Measurements from ENCODE around the gene TBC1D22A. TPM values are rescaled to one million over a fixed set of nuclear protein-coding genes. Genes with fewer than 3 reads are reported as not detected.

The TBC1D22A gene
- total RNA-seq, 4 donors from 2014 or later, result 15.6 to 21.7 (median 20.5) TPM

DNA sequence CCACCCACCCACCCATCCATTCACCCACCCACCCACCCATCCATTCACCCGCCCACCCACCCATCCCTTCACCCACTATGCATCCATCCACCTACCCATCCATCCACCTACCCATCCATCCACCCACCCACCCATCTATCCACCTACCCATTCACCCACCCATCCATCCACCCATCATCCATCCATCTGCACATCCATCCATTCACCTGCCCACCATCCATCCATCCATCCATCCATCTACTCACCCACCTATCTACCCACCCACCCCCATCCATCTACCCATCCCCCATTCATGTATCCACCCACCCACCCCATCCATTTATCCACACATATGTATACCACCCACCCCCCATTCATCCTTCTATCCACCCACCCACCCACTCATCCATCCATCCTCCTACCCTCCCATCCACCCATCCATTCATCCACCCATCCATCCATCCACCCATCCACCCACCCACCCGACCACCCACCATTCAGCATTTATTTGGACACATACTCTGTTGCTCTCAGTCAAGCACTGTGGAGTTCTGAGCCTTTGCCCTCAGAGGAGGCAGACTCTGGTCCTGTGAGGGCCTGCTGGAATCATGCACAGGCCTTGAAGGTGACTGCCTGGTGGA, 380.1 kb downstream of the TBC1D22A start:
- H3K27me3 ChIP-seq, result no peaks in the 10 kb centered on the region
- DNase-seq, result no peak
- peaks cover 15 to 35% (median 21%) of the 10 kb centered on the region in 3 donors for H3K4me1 ChIP-seq
- WGBS, 2 donors, result 60% methylated on average over 1 of the region's 2 CpGs; no CpG with 5 or more reads in 1 of the 2 donors
- intact Hi-C loops (cut with DNase I), result no loop called here
- peak overlapping the region in 3 of 4 donors; percentile 51 to 85 (median 81) for H3K27ac ChIP-seq
- H3K4me3 ChIP-seq, result no peak overlapping the region
- no peaks in the 10 kb centered on the region for H3K9me3 ChIP-seq
- TF ChIP-seq POLR2A (IDR thresholded peaks at IDR 0.05), result no peak
- TF ChIP-seq, protein P1, sequence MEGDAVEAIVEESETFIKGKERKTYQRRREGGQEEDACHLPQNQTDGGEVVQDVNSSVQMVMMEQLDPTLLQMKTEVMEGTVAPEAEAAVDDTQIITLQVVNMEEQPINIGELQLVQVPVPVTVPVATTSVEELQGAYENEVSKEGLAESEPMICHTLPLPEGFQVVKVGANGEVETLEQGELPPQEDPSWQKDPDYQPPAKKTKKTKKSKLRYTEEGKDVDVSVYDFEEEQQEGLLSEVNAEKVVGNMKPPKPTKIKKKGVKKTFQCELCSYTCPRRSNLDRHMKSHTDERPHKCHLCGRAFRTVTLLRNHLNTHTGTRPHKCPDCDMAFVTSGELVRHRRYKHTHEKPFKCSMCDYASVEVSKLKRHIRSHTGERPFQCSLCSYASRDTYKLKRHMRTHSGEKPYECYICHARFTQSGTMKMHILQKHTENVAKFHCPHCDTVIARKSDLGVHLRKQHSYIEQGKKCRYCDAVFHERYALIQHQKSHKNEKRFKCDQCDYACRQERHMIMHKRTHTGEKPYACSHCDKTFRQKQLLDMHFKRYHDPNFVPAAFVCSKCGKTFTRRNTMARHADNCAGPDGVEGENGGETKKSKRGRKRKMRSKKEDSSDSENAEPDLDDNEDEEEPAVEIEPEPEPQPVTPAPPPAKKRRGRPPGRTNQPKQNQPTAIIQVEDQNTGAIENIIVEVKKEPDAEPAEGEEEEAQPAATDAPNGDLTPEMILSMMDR (IDR thresholded peaks at IDR 0.05), result no peak
- H3K36me3 ChIP-seq, result peaks cover 0 to 12% (median 0%) of the 10 kb centered on the region in 3 donors

DNA sequence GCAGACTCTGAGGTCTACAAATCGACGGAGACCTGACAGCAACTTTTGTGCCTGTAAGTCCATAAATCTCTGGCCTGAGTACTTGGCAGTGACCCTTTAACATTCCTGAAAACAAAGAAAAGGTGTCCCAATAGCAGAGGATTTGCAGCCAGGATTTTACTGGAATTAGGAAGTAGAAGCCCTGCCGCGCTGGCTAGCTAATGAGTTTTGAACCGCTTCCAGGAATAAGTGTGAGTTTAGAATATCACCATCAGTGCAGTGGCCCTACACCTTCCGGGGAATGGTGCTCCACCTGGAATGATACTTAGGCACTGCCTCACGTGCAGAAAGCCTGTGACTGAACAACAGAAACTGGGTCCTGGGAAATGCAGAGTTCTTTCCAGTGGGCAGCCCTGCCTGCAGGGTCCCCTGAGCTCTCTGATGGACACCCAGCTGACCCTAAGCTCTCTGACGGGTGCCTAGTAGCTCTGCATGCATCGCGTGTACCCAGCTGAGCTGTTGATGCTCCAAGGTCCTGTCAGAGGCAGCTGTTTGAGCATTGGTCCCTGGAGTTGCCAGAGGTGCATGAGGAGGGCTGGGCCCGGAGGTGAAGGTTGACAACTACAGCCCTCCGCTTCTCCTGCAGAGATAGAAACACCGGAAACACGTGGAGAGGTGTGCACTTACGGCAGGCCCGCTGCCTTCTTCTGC, 380.9 kb downstream of the TBC1D22A start:
- H3K4me1 ChIP-seq, result peaks cover 15 to 35% (median 21%) of the 10 kb centered on the region in 3 donors
- intact Hi-C loops (cut with DNase I), result no loop called here
- WGBS, 2 donors, result 62 to 74% methylated on average over 4 to 11 of the region's 16 CpGs
- no peak overlapping the region for H3K4me3 ChIP-seq
- DNase-seq, result no peak
- TF ChIP-seq, protein P1 (IDR thresholded peaks at IDR 0.05), result no peak
- TF ChIP-seq POLR2A (IDR thresholded peaks at IDR 0.05), result no peak
- H3K27me3 ChIP-seq, result no peaks in the 10 kb centered on the region
- peaks cover 0 to 5% (median 0%) of the 10 kb centered on the region in 3 donors for H3K36me3 ChIP-seq
- H3K27ac ChIP-seq, result peak overlapping the region in 3 of 4 donors; percentile 51 to 85 (median 81)
- H3K9me3 ChIP-seq, result no peaks in the 10 kb centered on the region

GRCh38 chr22:47144076-47144765, 381.8 kb downstream of the TBC1D22A start:
- no peak overlapping the region for H3K4me3 ChIP-seq
- 63% methylated on average over 13 of the region's 24 CpGs; no CpG with 5 or more reads in 1 of the 2 donors for WGBS, 2 donors
- intact Hi-C loops (cut with DNase I), result no loop called here

GRCh38 chr22:47144791-47145425, 382.5 kb downstream of the TBC1D22A start:
- no peaks in the 10 kb centered on the region for H3K9me3 ChIP-seq
- WGBS, 2 donors, result 20 to 97% methylated on average over 1 to 11 of the region's 21 CpGs
- no peaks in the 10 kb centered on the region for H3K27me3 ChIP-seq
- H3K4me3 ChIP-seq, result no peak overlapping the region
- peaks cover 15 to 38% (median 21%) of the 10 kb centered on the region in 3 donors for H3K4me1 ChIP-seq
- TF ChIP-seq, protein P1 (IDR thresholded peaks at IDR 0.05), result no peak
- no peak for TF ChIP-seq POLR2A (IDR thresholded peaks at IDR 0.05)
- no peaks in the 10 kb centered on the region for H3K36me3 ChIP-seq
- no peak for DNase-seq
- H3K27ac ChIP-seq, result peak overlapping the region; percentile 50 to 85 (median 72)
- intact Hi-C loops (cut with DNase I), result no loop called here

More at GRCh38 chr22:47144076-47144765, 381.8 kb downstream of the TBC1D22A start:
- H3K27me3 ChIP-seq, result no peaks in the 10 kb centered on the region
- peaks cover 15 to 35% (median 21%) of the 10 kb centered on the region in 3 donors for H3K4me1 ChIP-seq
- H3K9me3 ChIP-seq, result no peaks in the 10 kb centered on the region
- TF ChIP-seq, protein P1 (IDR thresholded peaks at IDR 0.05), result peak in 2 of 6 experiments; percentile 40 to 46
- TF ChIP-seq POLR2A (IDR thresholded peaks at IDR 0.05), result no peak
- no peak for DNase-seq
- no peaks in the 10 kb centered on the region for H3K36me3 ChIP-seq
- peak overlapping the region; percentile 44 to 85 (median 66) for H3K27ac ChIP-seq
